Liver (tissue), 9 donors: ENCODE results near the gene ILKAP. TPM values are rescaled to one million over a fixed set of nuclear protein-coding genes. Genes with fewer than 3 reads are reported as not detected.
A peak's percentile ranks its signal among the peaks of the same experiment; 100 is the strongest.

Source experiments
- DNase-seq: peaks from one replicate; pipeline ENCODE4 v3.0.0-alpha.2; 2017; ENCODE audit warnings: low spot score
- H3K27ac ChIP-seq, 2 donors: one replicate each; pipeline ENCODE4 v1.7.0; 2013; ENCODE audit warnings: inconsistent platforms in 2 of 2, low read length in 2 of 2, control low read depth in 1 of 2, low read depth in 1 of 2, mild to moderate bottlenecking in 1 of 2
- H3K27me3 ChIP-seq, 4 donors: one replicate each; pipeline versions ENCODE4 v1.6.1 to v1.7.0; 2013; ENCODE audit warnings: low read length in 3 of 4, inconsistent platforms in 1 of 4, mild to moderate bottlenecking in 1 of 4, moderate library complexity in 1 of 4; ENCODE audit not compliant: control insufficient read depth in 4 of 4, insufficient read depth in 4 of 4
- H3K36me3 ChIP-seq, 4 donors: one replicate each; pipeline versions ENCODE4 v1.6.1 to v1.7.0; 2013; ENCODE audit warnings: low read length in 3 of 4, mild to moderate bottlenecking in 3 of 4, low read depth in 1 of 4, moderate library complexity in 1 of 4; ENCODE audit not compliant: control insufficient read depth in 4 of 4, insufficient read depth in 3 of 4
- H3K4me1 ChIP-seq, 4 donors: one replicate each; pipeline versions ENCODE4 v1.6.1 to v1.7.0; 2013; ENCODE audit warnings: low read length in 3 of 4, mild to moderate bottlenecking in 3 of 4, moderate library complexity in 1 of 4; ENCODE audit not compliant: control insufficient read depth in 4 of 4, insufficient read depth in 4 of 4
- H3K4me3 ChIP-seq, 3 donors: one replicate each; pipeline versions ENCODE4 v1.6.1 to v1.7.0; 2013; ENCODE audit warnings: low read length in 3 of 3, control low read depth in 1 of 3, low read depth in 1 of 3, mild to moderate bottlenecking in 1 of 3
- H3K9ac ChIP-seq, 2 donors: one replicate each; pipeline ENCODE4 v1.7.0; 2013; ENCODE audit warnings: low read length in 2 of 2, mild to moderate bottlenecking in 2 of 2, moderate library complexity in 2 of 2, control low read depth in 1 of 2, low read depth in 1 of 2
- H3K9me3 ChIP-seq, 4 donors: one replicate each; pipeline versions ENCODE4 v1.6.1 to v1.7.0; 2013; ENCODE audit warnings: low read length in 3 of 4; ENCODE audit not compliant: control insufficient read depth in 4 of 4
- ATF3 ChIP-seq: IDR thresholded peaks from 2 replicates; pipeline ENCODE4 v1.6.1; 2016; ENCODE audit warnings: antibody characterized with exemption
- CTCF ChIP-seq: fragments of 150-350 bp; IDR thresholded peaks from 2 replicates; pipeline ENCODE4 v1.5.1; 2017; ENCODE audit warnings: improper control_type of control experiment, low read depth, low read length; ENCODE audit not compliant: missing input control
- EGR1 ChIP-seq, 2 donors: IDR thresholded peaks; 2 replicates each; pipeline ENCODE4 v1.6.1; 2016 to 2018; ENCODE audit warnings: antibody characterized with exemption in 2 of 2, low read depth in 2 of 2
- FOXA1 ChIP-seq: IDR thresholded peaks from 2 replicates; pipeline ENCODE4 v1.6.1; 2016; ENCODE audit warnings: antibody characterized with exemption
- FOXA2 ChIP-seq: IDR thresholded peaks from 2 replicates; pipeline ENCODE4 v1.6.1; 2016; ENCODE audit warnings: antibody characterized with exemption
- GABPA ChIP-seq, 2 donors: IDR thresholded peaks in 1 of 2; conservative IDR thresholded peaks in 1 of 2; 2 replicates each; pipeline ENCODE4 v1.6.1; 2016; ENCODE audit warnings: antibody characterized with exemption in 2 of 2, mild to moderate bottlenecking in 1 of 2, moderate library complexity in 1 of 2
- HNF4A ChIP-seq, 2 donors: conservative IDR thresholded peaks; 2 replicates each; pipeline ENCODE4 v1.6.1; 2016; ENCODE audit warnings: antibody characterized with exemption in 2 of 2, mild to moderate bottlenecking in 2 of 2
- HNF4G ChIP-seq: IDR thresholded peaks from 2 replicates; pipeline ENCODE4 v1.6.1; 2016; ENCODE audit warnings: antibody characterized with exemption
- JUND ChIP-seq, 2 donors: IDR thresholded peaks; 2 replicates each; pipeline ENCODE4 v1.6.1; 2016; ENCODE audit warnings: antibody characterized with exemption in 2 of 2
- MAX ChIP-seq: IDR thresholded peaks from 2 replicates; pipeline ENCODE4 v1.6.1; 2016; ENCODE audit warnings: antibody characterized with exemption
- NR2F2 ChIP-seq: IDR thresholded peaks from 2 replicates; pipeline ENCODE4 v1.6.1; 2016; ENCODE audit warnings: antibody characterized with exemption
- RAD21 ChIP-seq, 2 donors: IDR thresholded peaks; 2 replicates each; pipeline ENCODE4 v1.6.1; 2016; ENCODE audit warnings: antibody characterized with exemption in 2 of 2, mild to moderate bottlenecking in 2 of 2
- REST ChIP-seq: IDR thresholded peaks from 2 replicates; pipeline ENCODE4 v1.6.1; 2016; ENCODE audit warnings: antibody characterized with exemption, mild to moderate bottlenecking
- RXRA ChIP-seq, 2 donors: IDR thresholded peaks; 2 replicates each; pipeline ENCODE4 v1.6.1; 2017 to 2018; ENCODE audit warnings: antibody characterized with exemption in 2 of 2, mild to moderate bottlenecking in 1 of 2
- SP1 ChIP-seq: IDR thresholded peaks from 2 replicates; pipeline ENCODE4 v1.6.1; 2018; ENCODE audit warnings: antibody characterized with exemption, mild to moderate bottlenecking
- TAF1 ChIP-seq: conservative IDR thresholded peaks from 2 replicates; pipeline ENCODE4 v1.6.1; 2016; ENCODE audit warnings: antibody characterized with exemption, mild to moderate bottlenecking
- YY1 ChIP-seq: IDR thresholded peaks from 2 replicates; pipeline ENCODE4 v1.6.1; 2016; ENCODE audit warnings: antibody characterized with exemption, mild to moderate bottlenecking
- ZBTB33 ChIP-seq: IDR thresholded peaks from 2 replicates; pipeline ENCODE4 v1.6.1; 2016; ENCODE audit warnings: antibody characterized with exemption
- WGBS: extraction: QIAGEN DNeasy Blood & Tissue Kit; methylation state at CpG from one replicate; pipeline ENCODE4 v1.1.7; 2013; 5-methylcytosine and 5-hydroxymethylcytosine counted together
- polyA plus RNA-seq, 2 donors: library from polyadenylated mRNA; stranded (reverse) in 1 of 2; unstranded in 1 of 2; fragments of 200-250 nt in 1 of 2; fragments of >200 nt in 1 of 2; fragmentation: Nextera tagmentation in 1 of 2; extraction: Ambion mirVana in 1 of 2; gene quantifications; one replicate each; pipeline versions ENCODE4 v1.2.1 to v1.2.3, GENCODE V29; 2013 to 2015
- total RNA-seq, 2 donors: library from RNA; depleted of rRNA; stranded (reverse); fragments of >200 nt; gene quantifications; one replicate each; pipeline ENCODE4 v1.2.3, GENCODE V29; 2014
- donor health status: healthy.
- donor health status: healthy.
- donor health status: healthy.
- donor health status: healthy.
- donor health status: healthy.

ILKAP gene
- 10 to 100 TPM; 19.2 to 21.1 TPM for total RNA-seq
- polyA plus RNA-seq = 10 to 100 TPM; 15.0 to 20.7 TPM

- Histone ChIP-seq H3K9ac (peak within 1 kb of the TSS; percentile 86 to 87), H3K4me3 (peak within 1 kb of the TSS; percentile 73 to 99 (median 81)), H3K36me3 (no peaks in the 10 kb centered on the region), H3K27ac (peak within 1 kb of the TSS; percentile 71 to 78), H3K4me1 (peaks cover 10 to 29% (median 22%) of the 10 kb centered on the region in 4 donors), H3K9me3 (no peaks in the 10 kb centered on the region), H3K27me3 (no peaks in the 10 kb centered on the region)
- WGBS = under 1% methylated on average over 126 of the region's 126 CpGs
- peak; percentile 91 for DNase-seq
- TF ChIP-seq ATF3 (no peak), JUND (IDR thresholded peaks at IDR 0.05) (no peak), CTCF (no peak), REST (no peak), EGR1 (IDR thresholded peaks at IDR 0.05; ENCODE audit: low read depth in 2 of 2) (no peak), FOXA2 (no peak), SP1 (no peak), YY1 (no peak), NR2F2 (no peak), HNF4A (conservative IDR thresholded peaks at IDR 0.05) (no peak), FOXA1 (no peak), GABPA (IDR thresholded peaks at IDR 0.05 in 1 of 2, conservative IDR thresholded peaks at IDR 0.05 in 1 of 2) (no peak), ZBTB33 (no peak), RAD21 (IDR thresholded peaks at IDR 0.05) (no peak), TAF1 (no peak), HNF4G (no peak), MAX (no peak), RXRA (IDR thresholded peaks at IDR 0.05) (no peak)
Observed at GRCh38 chr2:238203094-238203972, at the start of gene ILKAP. ILKAP (minus strand) TSS chr2:238203695; CDS start chr2:238203553, 142 bp downstream.
